ENCODE results near the gene TMEM176B.
"Not testable (repeated sequence)": the region's sequence is repeated elsewhere in the genome, so short reads cannot be mapped to it uniquely, and the experiment has no call there.

TMEM176B gene

GRCh38 chr7:150791746-150792452 lies 8.3 kb downstream of the TMEM176B start:
- no peak for DNase-seq (ENCODE audit: low read depth in 2 of 3, low spot score in 2 of 3)

- no peak for DNase-seq (ENCODE audit: low read depth in 2 of 3, low spot score in 2 of 3)
These were observed 8.9 kb downstream of the TMEM176B start for GRCh38 chr7:150791304-150791703.

GRCh38 chr7:150790416-150791075 lies 9.6 kb downstream of the TMEM176B start:
- DNase-seq (ENCODE audit: low read depth in 2 of 3, low spot score in 2 of 3) = no peak

- no peak for DNase-seq (ENCODE audit: low read depth in 2 of 3, low spot score in 2 of 3)
These were observed 11.5 kb downstream of the TMEM176B start for GRCh38 chr7:150788474-150789269.

- no peak for DNase-seq (ENCODE audit: low read depth in 2 of 3, low spot score in 2 of 3)
These were observed 12.6 kb downstream of the TMEM176B start for GRCh38 chr7:150787321-150788281.

GRCh38 chr7:150784954-150785353 lies 15.2 kb downstream of the TMEM176B start:
- no peak for DNase-seq (ENCODE audit: low read depth in 2 of 3, low spot score in 2 of 3)

- no peak for DNase-seq (ENCODE audit: low read depth in 2 of 3, low spot score in 2 of 3)
These were observed 15.9 kb downstream of the TMEM176B start for GRCh38 chr7:150784120-150784736.

- DNase-seq (ENCODE audit: low read depth in 2 of 3, low spot score in 2 of 3) = no peak
These were observed 18.2 kb downstream of the TMEM176B start for GRCh38 chr7:150781961-150782360.

- DNase-seq (ENCODE audit: low read depth in 2 of 3, low spot score in 2 of 3) = no peak
These were observed 19.1 kb downstream of the TMEM176B start for GRCh38 chr7:150781103-150781502.

- DNase-seq (ENCODE audit: low read depth in 2 of 3, low spot score in 2 of 3) = no peak
These were observed 19.9 kb downstream of the TMEM176B start for GRCh38 chr7:150780292-150780691.

GRCh38 chr7:150778738-150779301 lies 21.3 kb downstream of the TMEM176B start:
- peak in 2 of 3 experiments; percentile 67 to 69 for DNase-seq (ENCODE audit: low read depth in 2 of 3, low spot score in 2 of 3)

GRCh38 chr7:150778014-150778737 lies 22.0 kb downstream of the TMEM176B start:
- DNase-seq (ENCODE audit: low read depth in 2 of 3, low spot score in 2 of 3) = no peak

GRCh38 chr7:150774131-150774530 lies 26.0 kb downstream of the TMEM176B start:
- not testable (repeated sequence) for DNase-seq (ENCODE audit: low read depth in 2 of 3, low spot score in 2 of 3)

GRCh38 chr7:150769768-150770167 lies 30.4 kb downstream of the TMEM176B start:
- no peak for DNase-seq (ENCODE audit: low read depth in 2 of 3, low spot score in 2 of 3)

GRCh38 chr7:150766334-150766709 lies 33.8 kb downstream of the TMEM176B start:
- DNase-seq (ENCODE audit: low read depth in 2 of 3, low spot score in 2 of 3) = no peak

- no peak for DNase-seq (ENCODE audit: low read depth in 2 of 3, low spot score in 2 of 3)
These were observed 40.7 kb downstream of the TMEM176B start for GRCh38 chr7:150759479-150759878.

- DNase-seq (ENCODE audit: low read depth in 2 of 3, low spot score in 2 of 3) = no peak
These were observed 43.3 kb downstream of the TMEM176B start for GRCh38 chr7:150756858-150757257.

- DNase-seq (ENCODE audit: low read depth in 2 of 3, low spot score in 2 of 3) = no peak
These were observed 44.0 kb downstream of the TMEM176B start for GRCh38 chr7:150756166-150756565.

GRCh38 chr7:150755473-150756099 lies 44.6 kb downstream of the TMEM176B start:
- no peak for DNase-seq (ENCODE audit: low read depth in 2 of 3, low spot score in 2 of 3)
